GM04504 (cell line): ENCODE results near the gene TECPR1.

ENCODE experiments used
- DNase-seq: peaks from one replicate; pipeline ENCODE4 v3.0.0-alpha.2; 2012; ENCODE audit warnings: low read depth

TECPR1 gene

GRCh38 chr7:98189559-98189958 is 62.5 kb downstream of the TECPR1 start:
- DNase-seq: no peak

DNA sequence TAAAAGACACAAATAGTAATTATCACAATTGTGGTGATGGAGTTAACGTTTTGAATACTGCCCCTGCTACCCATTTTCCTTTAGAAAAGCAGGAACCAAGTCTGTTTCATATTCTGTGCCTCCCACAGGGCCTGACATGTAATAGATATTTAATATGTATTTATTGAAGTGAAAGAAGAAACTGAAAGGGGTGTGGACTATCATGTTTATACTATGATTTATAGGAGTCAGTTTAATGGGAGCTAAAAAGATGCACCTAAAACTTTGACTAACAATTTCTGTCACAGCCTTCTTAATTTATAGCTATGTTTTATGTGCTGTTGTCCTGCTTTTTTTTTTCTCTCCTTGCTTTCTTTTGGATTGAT is 64.9 kb downstream of the TECPR1 start:
- no peak for DNase-seq

- DNase-seq: no peak
These were observed 65.4 kb downstream of the TECPR1 start for GRCh38 chr7:98186452-98187137.

DNA sequence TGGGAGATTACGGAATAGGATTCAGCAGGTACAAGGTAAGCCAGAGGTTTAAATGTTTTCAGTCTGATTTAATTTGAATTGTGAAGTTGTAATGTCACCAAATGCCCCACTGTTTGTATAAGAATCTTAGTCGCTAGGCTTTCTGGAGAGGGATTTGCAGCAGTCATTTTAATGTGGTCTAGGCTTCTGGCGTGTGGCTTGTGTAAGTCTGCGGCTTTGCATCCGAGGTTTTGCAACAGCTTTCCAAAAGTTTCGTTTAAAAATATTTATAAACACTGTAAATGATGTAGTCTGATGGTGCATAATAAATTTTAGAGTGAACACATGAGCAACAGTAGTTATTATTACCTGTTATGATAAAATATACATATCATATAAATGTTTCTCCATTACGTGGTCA is 66.9 kb downstream of the TECPR1 start:
- no peak for DNase-seq

GRCh38 chr7:98180751-98181150 is 71.3 kb downstream of the TECPR1 start:
- no peak for DNase-seq

- no peak for DNase-seq
These were observed 73.1 kb downstream of the TECPR1 start for GRCh38 chr7:98178762-98179490.

DNA sequence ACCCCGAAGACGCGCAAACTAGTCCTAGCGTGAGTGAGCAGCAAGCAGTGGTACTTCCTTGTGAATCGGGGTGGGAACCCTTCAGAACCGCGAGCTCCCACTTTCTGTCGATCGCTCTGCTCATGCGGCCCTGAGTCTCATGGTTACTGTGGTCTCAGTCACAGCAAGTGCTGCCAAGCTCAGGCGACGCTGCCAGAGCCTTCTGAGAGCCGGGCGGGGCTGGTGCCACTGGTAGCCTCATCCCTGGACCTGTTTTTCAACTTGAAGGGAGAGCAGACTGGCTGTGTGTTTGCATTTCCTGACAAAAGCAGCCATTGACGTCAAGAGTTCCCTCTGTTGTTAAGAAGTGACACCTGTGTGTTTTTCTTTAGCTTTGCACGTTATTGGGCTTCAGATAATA is 73.7 kb downstream of the TECPR1 start:
- no peak for DNase-seq

DNA sequence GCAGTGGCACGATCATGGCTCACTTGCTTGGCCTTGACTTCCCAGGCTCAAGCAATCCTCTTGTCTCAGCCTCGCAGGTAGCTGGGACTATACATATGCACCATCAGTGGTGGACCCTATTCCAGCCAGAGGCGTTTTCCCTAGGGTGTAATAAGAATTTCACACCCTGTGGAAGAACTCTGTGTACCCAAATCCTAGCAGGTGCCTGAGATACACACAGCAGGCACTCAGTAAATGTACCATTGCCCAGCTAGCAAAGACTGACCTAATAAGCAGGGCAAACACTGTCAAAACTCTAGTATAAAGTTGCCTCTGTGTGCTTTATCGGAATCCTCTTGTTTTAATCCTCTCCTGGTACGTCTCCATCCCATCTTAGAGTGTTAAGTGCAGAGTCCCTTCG is 74.5 kb downstream of the TECPR1 start:
- no peak for DNase-seq

- DNase-seq: no peak
These were observed 76.6 kb downstream of the TECPR1 start for GRCh38 chr7:98175260-98175940.

- DNase-seq: no peak
These were observed 77.4 kb downstream of the TECPR1 start for GRCh38 chr7:98174334-98175259.

- no peak for DNase-seq
These were observed 80.6 kb downstream of the TECPR1 start for GRCh38 chr7:98171449-98171848.

DNA sequence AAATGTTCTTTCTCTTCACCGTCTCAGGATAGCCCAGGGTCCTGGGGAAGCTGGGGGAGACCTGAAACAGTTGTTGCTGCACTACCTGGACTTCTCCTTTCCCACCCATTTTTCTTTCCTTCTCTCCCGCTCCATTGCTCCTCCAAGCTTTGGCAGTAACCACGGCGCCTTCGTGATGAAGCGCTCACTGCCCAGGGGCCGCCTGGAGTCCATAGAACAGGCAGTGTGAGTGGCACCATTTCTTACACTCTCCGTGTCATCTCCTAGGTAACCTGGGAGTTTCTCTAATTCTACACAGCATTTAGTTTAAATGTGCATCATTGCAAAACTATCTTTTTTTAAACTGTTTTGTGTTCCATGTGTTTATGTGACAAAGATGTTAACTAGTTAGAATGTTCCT is 81.1 kb downstream of the TECPR1 start:
- no peak for DNase-seq

GRCh38 chr7:98168904-98169621 is 83.0 kb downstream of the TECPR1 start:
- DNase-seq: no peak

GRCh38 chr7:98168181-98168903 is 83.7 kb downstream of the TECPR1 start:
- DNase-seq: peak; percentile 35

DNA sequence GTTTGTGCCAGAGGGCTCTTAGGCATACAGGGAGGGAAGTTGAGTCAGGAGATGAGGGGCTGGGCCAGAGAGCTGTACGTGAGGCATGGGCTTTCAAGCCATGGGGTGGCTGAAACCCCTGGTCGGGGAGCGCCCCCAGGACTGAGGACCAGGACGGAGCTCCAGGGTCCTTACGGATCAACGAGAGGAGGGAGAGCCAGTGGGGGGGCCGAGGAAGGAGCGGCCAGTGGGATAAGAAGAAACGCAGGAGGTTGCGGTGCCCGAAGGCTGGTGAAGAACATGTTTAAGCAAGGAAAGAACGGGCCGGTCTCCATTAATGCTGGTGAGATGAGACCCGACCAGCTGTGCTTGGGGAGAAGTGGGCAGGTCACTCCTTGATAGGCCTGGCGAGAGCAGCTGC is 84.4 kb downstream of the TECPR1 start:
- DNase-seq: no peak

DNA sequence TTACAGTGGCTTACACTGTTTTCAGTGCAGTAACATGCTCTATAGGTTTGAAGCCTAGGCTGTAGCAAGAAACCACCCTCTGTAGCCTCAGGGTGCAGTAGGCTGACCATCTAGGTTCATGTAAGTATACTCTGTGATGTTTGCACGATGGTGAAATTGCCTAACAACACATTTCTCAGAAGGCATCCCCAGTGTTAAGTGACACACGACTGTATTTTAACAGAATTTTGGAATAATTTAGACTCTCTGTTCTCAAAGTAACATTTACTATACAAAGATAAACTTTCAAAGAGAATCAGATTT is 85.4 kb downstream of the TECPR1 start:
- DNase-seq: no peak

GRCh38 chr7:98165827-98166667 is 86.0 kb downstream of the TECPR1 start:
- DNase-seq: no peak
